ENCODE results near the gene FRMPD4. TPM values are rescaled to one million over a fixed set of nuclear protein-coding genes. Genes with fewer than 3 reads are reported as not detected.

Gene FRMPD4
- total RNA-seq, 2 experiments from 2014 or later = not detected

GRCh38 chrX:12581546-12581945 lies 443.3 kb downstream of the FRMPD4 start:
- Mint-ChIP-seq H3K27ac (no peak overlapping the region), H3K4me3 (no peak overlapping the region), H3K4me1 (ENCODE audit: low read depth) (no peaks in the 10 kb centered on the region), H3K36me3 (ENCODE audit: low read depth) (no peaks in the 10 kb centered on the region), H3K9me3 (no peaks in the 10 kb centered on the region), H3K27me3 (no peaks in the 10 kb centered on the region)
- intact Hi-C loops (cut with DNase I, micrococcal nuclease) = no loop called here
- Histone ChIP-seq H3K27ac (ENCODE audit: low read depth in 1 of 2, low read length in 2 of 2) (no peak overlapping the region), H3K9me3 (ENCODE audit: control insufficient read depth in 1 of 2, insufficient read depth in 1 of 2, low read length in 2 of 2) (peaks cover 0 to 8% of the 10 kb centered on the region in 2 experiments), H3K36me3 (ENCODE audit: insufficient read depth, low read length) (no peaks in the 10 kb centered on the region), H3K4me3 (ENCODE audit: low read length) (no peak overlapping the region), H3K4me1 (ENCODE audit: insufficient read depth, low read length) (no peaks in the 10 kb centered on the region), H3K27me3 (ENCODE audit: control insufficient read depth in 1 of 2, insufficient read depth in 2 of 2, low read length in 2 of 2) (peaks cover 0 to 2% of the 10 kb centered on the region in 2 experiments)
- POLR2A ChIA-PET = no interaction called here
- no peak for ATAC-seq (ENCODE audit: poor library complexity)
- CTCF ChIA-PET = no interaction called here
- DNase-seq = no peak
- TF ChIP-seq, protein P1, sequence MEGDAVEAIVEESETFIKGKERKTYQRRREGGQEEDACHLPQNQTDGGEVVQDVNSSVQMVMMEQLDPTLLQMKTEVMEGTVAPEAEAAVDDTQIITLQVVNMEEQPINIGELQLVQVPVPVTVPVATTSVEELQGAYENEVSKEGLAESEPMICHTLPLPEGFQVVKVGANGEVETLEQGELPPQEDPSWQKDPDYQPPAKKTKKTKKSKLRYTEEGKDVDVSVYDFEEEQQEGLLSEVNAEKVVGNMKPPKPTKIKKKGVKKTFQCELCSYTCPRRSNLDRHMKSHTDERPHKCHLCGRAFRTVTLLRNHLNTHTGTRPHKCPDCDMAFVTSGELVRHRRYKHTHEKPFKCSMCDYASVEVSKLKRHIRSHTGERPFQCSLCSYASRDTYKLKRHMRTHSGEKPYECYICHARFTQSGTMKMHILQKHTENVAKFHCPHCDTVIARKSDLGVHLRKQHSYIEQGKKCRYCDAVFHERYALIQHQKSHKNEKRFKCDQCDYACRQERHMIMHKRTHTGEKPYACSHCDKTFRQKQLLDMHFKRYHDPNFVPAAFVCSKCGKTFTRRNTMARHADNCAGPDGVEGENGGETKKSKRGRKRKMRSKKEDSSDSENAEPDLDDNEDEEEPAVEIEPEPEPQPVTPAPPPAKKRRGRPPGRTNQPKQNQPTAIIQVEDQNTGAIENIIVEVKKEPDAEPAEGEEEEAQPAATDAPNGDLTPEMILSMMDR (IDR thresholded peaks at IDR 0.05) = no peak

GRCh38 chrX:12582649-12583048 lies 444.4 kb downstream of the FRMPD4 start:
- no peaks in the 10 kb centered on the region for H3K27me3 Mint-ChIP-seq
- H3K4me3 ChIP-seq (ENCODE audit: low read length) = no peak overlapping the region
- CTCF ChIA-PET = no interaction called here
- TF ChIP-seq, protein P1 (IDR thresholded peaks at IDR 0.05) = no peak
- no peaks in the 10 kb centered on the region for H3K9me3 Mint-ChIP-seq
- intact Hi-C loops (cut with DNase I, micrococcal nuclease) = no loop called here
- H3K36me3 ChIP-seq (ENCODE audit: insufficient read depth, low read length) = no peaks in the 10 kb centered on the region
- POLR2A ChIA-PET = no interaction called here
- H3K4me3 Mint-ChIP-seq = no peak overlapping the region
- H3K27ac ChIP-seq (ENCODE audit: low read depth in 1 of 2, low read length in 2 of 2) = no peak overlapping the region
- H3K27me3 ChIP-seq (ENCODE audit: control insufficient read depth in 1 of 2, insufficient read depth in 2 of 2, low read length in 2 of 2) = peaks cover 0 to 2% of the 10 kb centered on the region in 2 experiments
- H3K36me3 Mint-ChIP-seq (ENCODE audit: low read depth) = no peaks in the 10 kb centered on the region
- no peak for ATAC-seq (ENCODE audit: poor library complexity)
- H3K4me1 Mint-ChIP-seq (ENCODE audit: low read depth) = no peaks in the 10 kb centered on the region
- H3K27ac Mint-ChIP-seq = no peak overlapping the region
- H3K9me3 ChIP-seq (ENCODE audit: control insufficient read depth in 1 of 2, insufficient read depth in 1 of 2, low read length in 2 of 2) = peaks cover 0 to 8% of the 10 kb centered on the region in 2 experiments
- no peak for DNase-seq
- H3K4me1 ChIP-seq (ENCODE audit: insufficient read depth, low read length) = no peaks in the 10 kb centered on the region

DNA sequence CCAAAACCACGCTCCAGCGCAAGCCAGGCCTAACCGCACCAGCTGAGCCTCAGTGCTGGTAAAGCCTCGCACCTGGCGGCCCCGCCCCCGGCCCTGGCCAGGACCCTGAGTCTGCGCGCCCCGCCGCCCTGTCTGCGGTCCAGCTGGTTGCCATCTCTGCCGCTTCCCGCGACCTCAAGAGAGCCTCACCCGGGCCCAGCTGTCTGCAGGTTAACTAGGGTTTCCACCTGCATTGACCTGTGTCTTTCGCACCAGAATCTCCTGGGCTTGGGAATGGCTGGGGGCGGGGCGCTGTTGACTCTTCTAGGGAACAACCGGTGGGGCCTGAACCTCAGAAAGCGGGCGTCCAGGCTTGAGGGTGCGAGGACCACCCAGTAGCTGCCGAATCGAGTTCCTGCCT lies 445.3 kb downstream of the FRMPD4 start:
- H3K27me3 ChIP-seq (ENCODE audit: control insufficient read depth in 1 of 2, insufficient read depth in 2 of 2, low read length in 2 of 2) = no peaks in the 10 kb centered on the region
- Mint-ChIP-seq H3K9me3 (no peaks in the 10 kb centered on the region), H3K27me3 (no peaks in the 10 kb centered on the region), H3K4me3 (no peak overlapping the region), H3K27ac (no peak overlapping the region), H3K4me1 (ENCODE audit: low read depth) (no peaks in the 10 kb centered on the region), H3K36me3 (ENCODE audit: low read depth) (no peaks in the 10 kb centered on the region)
- no peak overlapping the region for H3K27ac ChIP-seq (ENCODE audit: low read depth in 1 of 2, low read length in 2 of 2)
- H3K36me3 ChIP-seq (ENCODE audit: insufficient read depth, low read length) = no peaks in the 10 kb centered on the region
- no peaks in the 10 kb centered on the region for H3K4me1 ChIP-seq (ENCODE audit: insufficient read depth, low read length)
- intact Hi-C loops (cut with DNase I, micrococcal nuclease) = no loop called here
- peaks cover 0 to 8% of the 10 kb centered on the region in 2 experiments for H3K9me3 ChIP-seq (ENCODE audit: control insufficient read depth in 1 of 2, insufficient read depth in 1 of 2, low read length in 2 of 2)
- no peak for ATAC-seq (ENCODE audit: poor library complexity)
- ChIA-PET CTCF (no interaction called here), POLR2A (no interaction called here)
- TF ChIP-seq, protein P1 (IDR thresholded peaks at IDR 0.05) = no peak
- DNase-seq = no peak
- no peak overlapping the region for H3K4me3 ChIP-seq (ENCODE audit: low read length)
